GM23338 (cell line): ENCODE data around the gene CTXND2. TPM values are rescaled to one million over a fixed set of nuclear protein-coding genes. Genes with fewer than 3 reads are reported as not detected.
"Not testable (repeated sequence)": the region's sequence is repeated elsewhere in the genome, so short reads cannot be mapped to it uniquely, and the experiment has no call there.

Source experiments
- ATAC-seq: fragments of 200-7000 bp; cut with Tn5 transposase; 3 replicates; pipeline ENCODE4 v1.9.1; 2020
- DNase-seq: peaks from one replicate; pipeline ENCODE4 v3.0.0-alpha.2; 2015; ENCODE audit warnings: low spot score
- H2AFZ ChIP-seq: fragments of 200-600 bp; sonication (generic); 2 replicates; pipeline ENCODE4 v1.8.0; 2016; ENCODE audit warnings: antibody characterized with exemption, mild to moderate bottlenecking, moderate library complexity
- H3F3A ChIP-seq: fragments of 200-600 bp; sonication (generic); replicated peaks from 2 replicates; pipeline ENCODE4 v1.8.0; 2017; ENCODE audit warnings: antibody characterized with exemption, mixed run types, low read depth
- H3K27ac ChIP-seq: fragments of 200-600 bp; sonication (generic); 2 replicates; pipeline ENCODE4 v1.6.1; 2016; ENCODE audit warnings: low read depth
- H3K27me3 ChIP-seq: fragments of 200-600 bp; sonication (generic); 2 replicates; pipeline ENCODE4 v1.8.0; 2016; ENCODE audit warnings: mild to moderate bottlenecking, mixed run types, moderate library complexity; ENCODE audit not compliant: insufficient read depth
- H3K36me3 ChIP-seq: fragments of 200-600 bp; sonication (generic); 2 replicates; pipeline ENCODE4 v1.8.0; 2016; ENCODE audit warnings: mild to moderate bottlenecking; ENCODE audit not compliant: insufficient read depth
- H3K4me1 ChIP-seq: fragments of 200-600 bp; sonication (generic); 2 replicates; pipeline ENCODE4 v1.8.0; 2016; ENCODE audit warnings: mild to moderate bottlenecking, moderate library complexity; ENCODE audit not compliant: insufficient read depth
- H3K4me2 ChIP-seq: fragments of 200-600 bp; sonication (generic); 2 replicates; pipeline ENCODE4 v1.7.1; 2017; ENCODE audit warnings: mixed run types
- H3K4me3 ChIP-seq: fragments of 200-600 bp; sonication (generic); 2 replicates; pipeline ENCODE4 v1.6.1; 2016; ENCODE audit warnings: mixed run types
- H3K79me2 ChIP-seq: fragments of 200-600 bp; sonication (generic); replicated peaks from 2 replicates; pipeline ENCODE4 v1.8.0; 2017; ENCODE audit warnings: mild to moderate bottlenecking; ENCODE audit not compliant: insufficient read depth
- H3K9me2 ChIP-seq: fragments of 200-600 bp; sonication (generic); 2 replicates; pipeline ENCODE4 v1.8.0; 2017; ENCODE audit not compliant: insufficient read depth
- H4K20me1 ChIP-seq: fragments of 200-600 bp; sonication (generic); replicated peaks from 2 replicates; pipeline ENCODE4 v1.8.0; 2017; ENCODE audit warnings: mild to moderate bottlenecking; ENCODE audit not compliant: insufficient read depth
- H3K27ac Mint-ChIP-seq: 2 replicates; pipeline ENCODE4 v1.8.0; 2020; ENCODE audit warnings: inconsistent platforms, mild to moderate bottlenecking, moderate library complexity, mixed read lengths
- H3K27me3 Mint-ChIP-seq: 3 replicates; pipeline ENCODE4 v1.8.0; 2022; ENCODE audit warnings: low read depth, mild to moderate bottlenecking, moderate library complexity, mixed read lengths, inconsistent platforms; ENCODE audit not compliant: insufficient read depth, poor library complexity
- H3K36me3 Mint-ChIP-seq: 3 replicates; pipeline ENCODE4 v1.8.0; 2021; ENCODE audit warnings: low read depth, mild to moderate bottlenecking, inconsistent platforms, moderate library complexity, mixed read lengths
- H3K4me1 Mint-ChIP-seq: 3 replicates; pipeline ENCODE4 v1.8.0; 2020; ENCODE audit warnings: mild to moderate bottlenecking, inconsistent platforms, mixed read lengths
- H3K4me3 Mint-ChIP-seq: 3 replicates; pipeline ENCODE4 v1.8.0; 2021; ENCODE audit warnings: moderate library complexity, mild to moderate bottlenecking, inconsistent platforms, mixed read lengths
- H3K9me3 Mint-ChIP-seq: 3 replicates; pipeline ENCODE4 v1.8.0; 2020; ENCODE audit warnings: moderate library complexity, mild to moderate bottlenecking, inconsistent platforms, mixed read lengths
- EZH2 ChIP-seq: fragments of 200-600 bp; sonication (generic); IDR thresholded peaks from one replicate; pipeline ENCODE4 v1.8.0; 2017; ENCODE audit warnings: antibody characterized with exemption, mild to moderate bottlenecking, low read depth; ENCODE audit not compliant: unreplicated experiment
- JUNB ChIP-seq: IDR thresholded peaks from one replicate; pipeline ENCODE4 v1.6.1; 2016; ENCODE audit warnings: antibody characterized with exemption; ENCODE audit not compliant: unreplicated experiment
- POLR2AphosphoS5 ChIP-seq: IDR thresholded peaks from 2 replicates; pipeline ENCODE4 v1.6.1; 2016; ENCODE audit warnings: antibody characterized with exemption, low read depth
- ZNF114 ChIP-seq: fragments of 250-450 bp; sonication (Bioruptor Pico); IDR thresholded peaks from 2 replicates; pipeline ENCODE4 v1.5.0; 2020; ENCODE audit warnings: mild to moderate bottlenecking, moderate library complexity
- ZNF331 ChIP-seq: fragments of 250-450 bp; sonication (Bioruptor Pico); IDR thresholded peaks from 2 replicates; pipeline ENCODE4 v1.5.0; 2020; ENCODE audit warnings: low read depth, mild to moderate bottlenecking, moderate library complexity
- polyA plus RNA-seq: library from polyadenylated mRNA; unstranded; fragments of >200 nt; fragmentation: Nextera tagmentation; extraction: Ambion mirVana; gene quantifications from 2 replicates; pipeline ENCODE4 v1.2.1, GENCODE V29; 2016
- total RNA-seq: library from RNA; depleted of rRNA; stranded (reverse); fragments of >200 nt; shearing (Covaris generic); gene quantifications from 2 replicates; pipeline ENCODE4 v1.2.3, GENCODE V29; 2014
- TF ChIP-seq, protein P1 (sequence below), 2 experiments: fragments of 200-600 bp in 1 of 2; sonication (generic) in 1 of 2; conservative IDR thresholded peaks; 2 replicates each; pipeline versions ENCODE4 v1.5.1 to v1.6.1; 2016 to 2017; ENCODE audit warnings: antibody characterized with exemption in 2 of 2, low read depth in 2 of 2, mild to moderate bottlenecking in 2 of 2, moderate library complexity in 1 of 2
- TF ChIP-seq, protein P2 (sequence below): IDR thresholded peaks from one replicate; pipeline ENCODE4 v1.6.1; 2018; ENCODE audit warnings: antibody characterized with exemption; ENCODE audit not compliant: unreplicated experiment

The CTXND2 gene
- total and polyA plus RNA-seq, 2 experiments from 2014 or later = not detected

- ATAC-seq = no peak
- Histone ChIP-seq H3K9me2 (no peaks in the 10 kb centered on the region), H4K20me1 (no peaks in the 10 kb centered on the region)
Measured at GRCh38 chr1:150863724-150864123, 23.2 kb upstream of the CTXND2 start.

GRCh38 chr1:150864200-150864599 lies 22.7 kb upstream of the CTXND2 start:
- not testable (repeated sequence) for DNase-seq, H3K4me2 ChIP-seq, ATAC-seq, H2AFZ ChIP-seq, H3K27ac ChIP-seq, H3K27me3 Mint-ChIP-seq, H3K9me2 ChIP-seq, H3K36me3 Mint-ChIP-seq, H3K27ac Mint-ChIP-seq, H3K4me1 Mint-ChIP-seq, H3K9me3 Mint-ChIP-seq, H3K4me1 ChIP-seq, H3K4me3 ChIP-seq, H3K27me3 ChIP-seq, H3F3A ChIP-seq, H3K4me3 Mint-ChIP-seq, H4K20me1 ChIP-seq, H3K36me3 ChIP-seq
- peaks cover 51% of the 10 kb centered on the region for H3K79me2 ChIP-seq

More at GRCh38 chr1:150863724-150864123, 23.2 kb upstream of the CTXND2 start:
- Mint-ChIP-seq H3K4me3 (no peak overlapping the region), H3K9me3 (no peaks in the 10 kb centered on the region), H3K4me1 (no peaks in the 10 kb centered on the region), H3K36me3 (peaks cover 6% of the 10 kb centered on the region; the same call in 1 of the 3 replicates), H3K27ac (no peak overlapping the region), H3K27me3 (no peaks in the 10 kb centered on the region)
- Histone ChIP-seq H3K79me2 (peaks cover 46% of the 10 kb centered on the region), H3K4me3 (no peak overlapping the region), H3F3A (no peaks in the 10 kb centered on the region), H3K4me1 (no peaks in the 10 kb centered on the region), H3K36me3 (no peaks in the 10 kb centered on the region), H3K27ac (no peak overlapping the region), H2AFZ (no peak overlapping the region), H3K4me2 (no peak overlapping the region), H3K27me3 (no peaks in the 10 kb centered on the region)
- no peak for TF ChIP-seq ZNF331
- TF ChIP-seq EZH2 = no peak
- TF ChIP-seq POLR2AphosphoS5 = no peak
- DNase-seq = no peak

DNA sequence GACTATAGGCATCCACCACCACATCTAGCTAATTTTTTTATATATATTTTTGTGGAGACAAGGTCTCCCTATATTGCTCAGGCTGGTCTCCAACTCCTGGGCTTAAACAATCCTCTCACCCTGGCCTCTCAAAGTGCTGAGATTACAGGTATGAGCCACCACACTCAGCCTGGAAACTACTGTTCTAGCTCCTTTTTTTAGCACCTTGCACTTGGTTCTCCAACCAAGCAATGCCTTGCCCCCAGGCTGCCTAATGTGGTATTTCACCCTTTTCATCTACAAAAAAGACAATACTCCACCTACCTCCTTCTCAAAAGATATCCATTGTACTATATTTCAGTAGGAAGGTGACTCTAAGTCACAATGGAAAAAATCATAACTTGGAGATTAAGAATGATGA lies 17.3 kb upstream of the CTXND2 start:
- Histone ChIP-seq H4K20me1 (0 out of 2 replicates have a peak, but pooled peaks cover 6% of the 10 kb centered on the region), H3K27me3 (no peaks in the 10 kb centered on the region), H3K27ac (no peak overlapping the region), H2AFZ (no peak overlapping the region), H3K9me2 (no peaks in the 10 kb centered on the region), H3K79me2 (peaks cover 68% of the 10 kb centered on the region), H3K4me1 (no peaks in the 10 kb centered on the region), H3K36me3 (no peaks in the 10 kb centered on the region), H3K4me3 (no peak overlapping the region), H3K4me2 (no peak overlapping the region), H3F3A (no peaks in the 10 kb centered on the region)
- DNase-seq (peak; percentile 20), ATAC-seq (no peak)
- Mint-ChIP-seq H3K9me3 (no peaks in the 10 kb centered on the region), H3K27me3 (no peaks in the 10 kb centered on the region), H3K27ac (no peak overlapping the region), H3K4me1 (peaks cover 4% of the 10 kb centered on the region; the same call in 2 of the 3 replicates), H3K36me3 (peaks cover 19% of the 10 kb centered on the region; the same call in 2 of the 3 replicates), H3K4me3 (no peak overlapping the region)
- TF ChIP-seq ZNF331 = no peak
- no peak for TF ChIP-seq ZNF114 (CRISPR knock-in tag)
- TF ChIP-seq JUNB = no peak
- TF ChIP-seq, protein P1, sequence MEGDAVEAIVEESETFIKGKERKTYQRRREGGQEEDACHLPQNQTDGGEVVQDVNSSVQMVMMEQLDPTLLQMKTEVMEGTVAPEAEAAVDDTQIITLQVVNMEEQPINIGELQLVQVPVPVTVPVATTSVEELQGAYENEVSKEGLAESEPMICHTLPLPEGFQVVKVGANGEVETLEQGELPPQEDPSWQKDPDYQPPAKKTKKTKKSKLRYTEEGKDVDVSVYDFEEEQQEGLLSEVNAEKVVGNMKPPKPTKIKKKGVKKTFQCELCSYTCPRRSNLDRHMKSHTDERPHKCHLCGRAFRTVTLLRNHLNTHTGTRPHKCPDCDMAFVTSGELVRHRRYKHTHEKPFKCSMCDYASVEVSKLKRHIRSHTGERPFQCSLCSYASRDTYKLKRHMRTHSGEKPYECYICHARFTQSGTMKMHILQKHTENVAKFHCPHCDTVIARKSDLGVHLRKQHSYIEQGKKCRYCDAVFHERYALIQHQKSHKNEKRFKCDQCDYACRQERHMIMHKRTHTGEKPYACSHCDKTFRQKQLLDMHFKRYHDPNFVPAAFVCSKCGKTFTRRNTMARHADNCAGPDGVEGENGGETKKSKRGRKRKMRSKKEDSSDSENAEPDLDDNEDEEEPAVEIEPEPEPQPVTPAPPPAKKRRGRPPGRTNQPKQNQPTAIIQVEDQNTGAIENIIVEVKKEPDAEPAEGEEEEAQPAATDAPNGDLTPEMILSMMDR (conservative IDR thresholded peaks at IDR 0.05; ENCODE audit: low read depth in 2 of 2) = no peak
- TF ChIP-seq, protein P2, sequence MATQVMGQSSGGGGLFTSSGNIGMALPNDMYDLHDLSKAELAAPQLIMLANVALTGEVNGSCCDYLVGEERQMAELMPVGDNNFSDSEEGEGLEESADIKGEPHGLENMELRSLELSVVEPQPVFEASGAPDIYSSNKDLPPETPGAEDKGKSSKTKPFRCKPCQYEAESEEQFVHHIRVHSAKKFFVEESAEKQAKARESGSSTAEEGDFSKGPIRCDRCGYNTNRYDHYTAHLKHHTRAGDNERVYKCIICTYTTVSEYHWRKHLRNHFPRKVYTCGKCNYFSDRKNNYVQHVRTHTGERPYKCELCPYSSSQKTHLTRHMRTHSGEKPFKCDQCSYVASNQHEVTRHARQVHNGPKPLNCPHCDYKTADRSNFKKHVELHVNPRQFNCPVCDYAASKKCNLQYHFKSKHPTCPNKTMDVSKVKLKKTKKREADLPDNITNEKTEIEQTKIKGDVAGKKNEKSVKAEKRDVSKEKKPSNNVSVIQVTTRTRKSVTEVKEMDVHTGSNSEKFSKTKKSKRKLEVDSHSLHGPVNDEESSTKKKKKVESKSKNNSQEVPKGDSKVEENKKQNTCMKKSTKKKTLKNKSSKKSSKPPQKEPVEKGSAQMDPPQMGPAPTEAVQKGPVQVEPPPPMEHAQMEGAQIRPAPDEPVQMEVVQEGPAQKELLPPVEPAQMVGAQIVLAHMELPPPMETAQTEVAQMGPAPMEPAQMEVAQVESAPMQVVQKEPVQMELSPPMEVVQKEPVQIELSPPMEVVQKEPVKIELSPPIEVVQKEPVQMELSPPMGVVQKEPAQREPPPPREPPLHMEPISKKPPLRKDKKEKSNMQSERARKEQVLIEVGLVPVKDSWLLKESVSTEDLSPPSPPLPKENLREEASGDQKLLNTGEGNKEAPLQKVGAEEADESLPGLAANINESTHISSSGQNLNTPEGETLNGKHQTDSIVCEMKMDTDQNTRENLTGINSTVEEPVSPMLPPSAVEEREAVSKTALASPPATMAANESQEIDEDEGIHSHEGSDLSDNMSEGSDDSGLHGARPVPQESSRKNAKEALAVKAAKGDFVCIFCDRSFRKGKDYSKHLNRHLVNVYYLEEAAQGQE = no peak
